Measurements from ENCODE around the gene ATP1A4.

DNA sequence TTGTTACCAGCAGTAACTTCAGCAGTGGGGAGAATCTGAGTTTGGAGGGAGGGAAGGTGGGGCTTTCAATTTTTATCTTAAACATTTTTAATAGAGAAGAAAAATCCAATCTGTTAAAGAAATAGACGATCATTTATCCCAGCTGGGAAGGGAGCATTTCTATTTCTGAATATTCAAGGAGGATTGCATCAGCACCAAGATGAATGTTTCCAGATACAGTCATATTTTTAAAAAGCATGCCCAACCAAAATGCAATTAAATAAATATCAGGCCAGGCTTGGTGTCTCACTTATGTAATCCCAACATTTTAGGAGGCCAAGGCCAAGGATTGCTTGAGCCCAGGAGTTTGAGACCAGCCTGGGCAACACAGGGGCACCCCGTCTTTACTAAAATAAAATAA lies 1.7 kb upstream of the ATP1A4 start:
- TF ChIP-seq POLR2A (IDR thresholded peaks at IDR 0.05): no peak
- TF ChIP-seq, protein P1, sequence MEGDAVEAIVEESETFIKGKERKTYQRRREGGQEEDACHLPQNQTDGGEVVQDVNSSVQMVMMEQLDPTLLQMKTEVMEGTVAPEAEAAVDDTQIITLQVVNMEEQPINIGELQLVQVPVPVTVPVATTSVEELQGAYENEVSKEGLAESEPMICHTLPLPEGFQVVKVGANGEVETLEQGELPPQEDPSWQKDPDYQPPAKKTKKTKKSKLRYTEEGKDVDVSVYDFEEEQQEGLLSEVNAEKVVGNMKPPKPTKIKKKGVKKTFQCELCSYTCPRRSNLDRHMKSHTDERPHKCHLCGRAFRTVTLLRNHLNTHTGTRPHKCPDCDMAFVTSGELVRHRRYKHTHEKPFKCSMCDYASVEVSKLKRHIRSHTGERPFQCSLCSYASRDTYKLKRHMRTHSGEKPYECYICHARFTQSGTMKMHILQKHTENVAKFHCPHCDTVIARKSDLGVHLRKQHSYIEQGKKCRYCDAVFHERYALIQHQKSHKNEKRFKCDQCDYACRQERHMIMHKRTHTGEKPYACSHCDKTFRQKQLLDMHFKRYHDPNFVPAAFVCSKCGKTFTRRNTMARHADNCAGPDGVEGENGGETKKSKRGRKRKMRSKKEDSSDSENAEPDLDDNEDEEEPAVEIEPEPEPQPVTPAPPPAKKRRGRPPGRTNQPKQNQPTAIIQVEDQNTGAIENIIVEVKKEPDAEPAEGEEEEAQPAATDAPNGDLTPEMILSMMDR (IDR thresholded peaks at IDR 0.05 in 4 of 5, conservative IDR thresholded peaks at IDR 0.05 in 1 of 5): no peak

Measured in gastrocnemius medialis (tissue), 4 donors.